ENCODE measurements around the gene ERBB3.

The ERBB3 gene

DNA sequence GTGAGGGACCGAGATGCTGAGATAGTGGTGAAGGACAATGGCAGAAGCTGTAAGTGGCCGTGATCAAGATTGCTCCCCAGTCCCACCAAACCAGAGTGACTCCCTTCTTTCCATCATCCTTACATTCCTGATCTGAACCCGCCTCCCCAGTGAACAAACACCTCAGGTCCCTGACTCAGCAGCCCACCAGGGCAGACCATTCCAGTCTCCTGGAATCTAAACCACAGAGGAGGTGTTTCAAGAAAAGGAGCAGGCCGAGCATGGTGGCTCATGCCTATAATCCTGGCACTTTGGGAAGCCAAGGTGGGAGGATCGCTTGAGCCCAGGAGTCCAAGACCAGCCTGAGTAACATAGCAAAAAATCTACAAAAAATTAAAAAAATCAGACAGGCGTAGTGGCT, 6.6 kb downstream of the ERBB3 start:
- Mint-ChIP-seq H3K27ac (no peak overlapping the region), H3K4me1 (no peaks in the 10 kb centered on the region), H3K36me3 (no peaks in the 10 kb centered on the region), H3K4me3 (no peak overlapping the region), H3K9me3 (no peaks in the 10 kb centered on the region), H3K27me3 (peaks cover 18 to 29% of the 10 kb centered on the region in 2 donors)
- no peak for DNase-seq
- no peak for ATAC-seq (replicated peaks)

DNA sequence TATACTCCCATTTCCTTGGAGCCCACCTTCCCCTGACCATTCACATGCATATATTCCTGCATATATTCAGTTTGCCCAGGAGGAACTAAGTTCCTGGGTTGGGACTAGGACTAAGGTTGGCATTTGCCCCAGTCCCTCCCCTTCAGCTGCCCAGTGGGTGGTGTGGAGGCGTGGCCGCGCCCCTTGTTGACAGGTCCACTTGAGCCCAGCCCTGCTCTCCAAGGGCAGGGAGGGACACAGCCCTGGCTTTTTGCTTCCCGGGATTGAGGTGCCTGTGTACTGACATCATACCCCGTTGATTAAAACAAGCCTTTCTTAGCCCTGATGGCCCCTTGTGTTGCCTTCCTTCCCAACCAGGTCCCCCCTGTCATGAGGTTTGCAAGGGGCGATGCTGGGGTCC, 7.3 kb downstream of the ERBB3 start:
- no peak for ATAC-seq (replicated peaks)
- H3K4me3 Mint-ChIP-seq = no peak overlapping the region
- no peaks in the 10 kb centered on the region for H3K36me3 Mint-ChIP-seq
- no peak overlapping the region for H3K27ac Mint-ChIP-seq
- no peaks in the 10 kb centered on the region for H3K4me1 Mint-ChIP-seq
- no peaks in the 10 kb centered on the region for H3K9me3 Mint-ChIP-seq
- peaks cover 14 to 23% of the 10 kb centered on the region in 2 donors for H3K27me3 Mint-ChIP-seq
- DNase-seq = no peak

DNA sequence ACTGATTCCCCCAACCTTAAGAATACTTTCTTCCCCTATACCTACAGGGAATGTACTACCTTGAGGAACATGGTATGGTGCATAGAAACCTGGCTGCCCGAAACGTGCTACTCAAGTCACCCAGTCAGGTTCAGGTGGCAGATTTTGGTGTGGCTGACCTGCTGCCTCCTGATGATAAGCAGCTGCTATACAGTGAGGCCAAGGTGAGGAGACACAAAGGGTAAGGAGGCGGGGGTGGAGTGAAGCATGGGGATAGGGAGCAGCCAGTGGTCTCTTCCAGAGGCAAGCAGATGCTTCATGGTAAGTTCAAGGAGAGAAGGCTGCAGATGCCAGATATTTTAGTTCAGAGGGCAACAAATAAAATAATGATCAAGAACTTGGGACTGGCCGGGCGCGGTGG, 17.8 kb downstream of the ERBB3 start:
- DNase-seq (no peak), ATAC-seq (replicated peaks) (no peak)
- Mint-ChIP-seq H3K36me3 (no peaks in the 10 kb centered on the region), H3K9me3 (no peaks in the 10 kb centered on the region), H3K27ac (no peak overlapping the region), H3K27me3 (peaks cover 18 to 32% of the 10 kb centered on the region in 2 donors), H3K4me1 (peaks cover 0 to under 1% of the 10 kb centered on the region in 2 donors), H3K4me3 (no peak overlapping the region)

- DNase-seq (no peak), ATAC-seq (replicated peaks) (no peak)
- Mint-ChIP-seq H3K27ac (no peak overlapping the region), H3K4me3 (no peak overlapping the region), H3K9me3 (no peaks in the 10 kb centered on the region), H3K27me3 (peaks cover 15 to 23% of the 10 kb centered on the region in 2 donors), H3K36me3 (no peaks in the 10 kb centered on the region), H3K4me1 (peaks cover 5 to 9% of the 10 kb centered on the region in 2 donors)
Observed at GRCh38 chr12:56098592-56098991, 18.6 kb downstream of the ERBB3 start.

DNA sequence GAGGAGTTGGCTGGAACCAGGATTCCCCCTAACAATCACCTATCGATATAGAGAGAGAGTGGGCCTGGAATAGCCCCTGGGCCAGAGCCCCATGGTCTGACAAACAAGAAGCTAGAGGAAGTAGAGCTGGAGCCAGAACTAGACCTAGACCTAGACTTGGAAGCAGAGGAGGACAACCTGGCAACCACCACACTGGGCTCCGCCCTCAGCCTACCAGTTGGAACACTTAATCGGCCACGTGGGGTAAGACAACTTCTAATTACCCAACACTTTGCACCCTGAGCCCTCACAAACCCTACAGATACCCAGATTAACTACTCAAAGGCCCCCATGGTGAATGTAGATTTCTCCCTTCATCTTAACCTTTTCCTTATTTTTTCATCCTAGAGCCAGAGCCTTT, 19.8 kb downstream of the ERBB3 start:
- H3K27me3 Mint-ChIP-seq = peaks cover 11 to 12% of the 10 kb centered on the region in 2 donors
- no peak overlapping the region for H3K4me3 Mint-ChIP-seq
- no peak for DNase-seq
- H3K27ac Mint-ChIP-seq = no peak overlapping the region
- no peak for ATAC-seq (replicated peaks)
- no peaks in the 10 kb centered on the region for H3K9me3 Mint-ChIP-seq
- peaks cover 10 to 19% of the 10 kb centered on the region in 2 donors for H3K4me1 Mint-ChIP-seq
- H3K36me3 Mint-ChIP-seq = peaks cover 4 to 5% of the 10 kb centered on the region in 2 donors

DNA sequence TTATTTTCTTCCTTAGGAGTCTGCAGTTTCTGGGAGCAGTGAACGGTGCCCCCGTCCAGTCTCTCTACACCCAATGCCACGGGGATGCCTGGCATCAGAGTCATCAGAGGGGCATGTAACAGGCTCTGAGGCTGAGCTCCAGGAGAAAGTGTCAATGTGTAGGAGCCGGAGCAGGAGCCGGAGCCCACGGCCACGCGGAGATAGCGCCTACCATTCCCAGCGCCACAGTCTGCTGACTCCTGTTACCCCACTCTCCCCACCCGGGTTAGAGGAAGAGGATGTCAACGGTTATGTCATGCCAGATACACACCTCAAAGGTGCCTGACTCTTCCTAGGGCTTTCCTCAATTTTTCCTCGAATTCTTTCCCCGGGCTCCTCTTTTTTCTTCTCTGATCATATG, 21.1 kb downstream of the ERBB3 start:
- Mint-ChIP-seq H3K27ac (no peak overlapping the region), H3K4me1 (peaks cover 14 to 28% of the 10 kb centered on the region in 2 donors)

DNA sequence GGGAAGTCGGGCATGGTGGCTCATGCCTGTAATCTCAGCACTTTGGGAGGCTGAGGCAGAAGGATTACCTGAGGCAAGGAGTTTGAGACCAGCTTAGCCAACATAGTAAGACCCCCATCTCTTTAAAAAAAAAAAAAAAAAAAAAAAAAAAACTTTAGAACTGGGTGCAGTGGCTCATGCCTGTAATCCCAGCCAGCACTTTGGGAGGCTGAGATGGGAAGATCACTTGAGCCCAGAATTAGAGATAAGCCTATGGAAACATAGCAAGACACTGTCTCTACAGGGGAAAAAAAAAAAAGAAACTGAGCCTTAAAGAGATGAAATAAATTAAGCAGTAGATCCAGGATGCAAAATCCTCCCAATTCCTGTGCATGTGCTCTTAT, 22.7 kb downstream of the ERBB3 start:
- no peaks in the 10 kb centered on the region for H3K27me3 Mint-ChIP-seq
- H3K36me3 Mint-ChIP-seq = peaks cover 13 to 21% of the 10 kb centered on the region in 2 donors
- no peak for DNase-seq

More for the DNA sequence above, 21.1 kb downstream of the ERBB3 start:
- H3K27me3 Mint-ChIP-seq = peaks cover 4 to 6% of the 10 kb centered on the region in 2 donors
- DNase-seq (no peak), ATAC-seq (replicated peaks) (no peak)
- no peaks in the 10 kb centered on the region for H3K9me3 Mint-ChIP-seq
- no peak overlapping the region for H3K4me3 Mint-ChIP-seq
- peaks cover 6 to 11% of the 10 kb centered on the region in 2 donors for H3K36me3 Mint-ChIP-seq

GRCh38 chr12:56103066-56103711, 23.2 kb downstream of the ERBB3 start:
- H3K27ac Mint-ChIP-seq = no peak overlapping the region
- H3K9me3 Mint-ChIP-seq = no peaks in the 10 kb centered on the region
- H3K27me3 Mint-ChIP-seq = no peaks in the 10 kb centered on the region
- peak overlapping the region; percentile 98 to 100 for H3K4me3 Mint-ChIP-seq
- H3K36me3 Mint-ChIP-seq = peaks cover 13 to 21% of the 10 kb centered on the region in 2 donors
- H3K4me1 Mint-ChIP-seq = peaks cover 22 to 41% of the 10 kb centered on the region in 2 donors
- ATAC-seq (replicated peaks) = no peak
- DNase-seq = no peak

More for the DNA sequence above, 22.7 kb downstream of the ERBB3 start:
- no peak for ATAC-seq (replicated peaks)
- Mint-ChIP-seq H3K27ac (no peak overlapping the region), H3K4me1 (peaks cover 22 to 41% of the 10 kb centered on the region in 2 donors), H3K4me3 (peak overlapping the region in 1 of 2 donors; percentile 5), H3K9me3 (no peaks in the 10 kb centered on the region)

GRCh38 chr12:56103823-56104108, 23.8 kb downstream of the ERBB3 start:
- no peaks in the 10 kb centered on the region for H3K27me3 Mint-ChIP-seq
- DNase-seq (no peak), ATAC-seq (replicated peaks) (no peak)
- peaks cover 13 to 21% of the 10 kb centered on the region in 2 donors for H3K36me3 Mint-ChIP-seq
- H3K4me3 Mint-ChIP-seq = peak overlapping the region; percentile 98 to 100
- H3K4me1 Mint-ChIP-seq = peaks cover 22 to 41% of the 10 kb centered on the region in 2 donors
- no peaks in the 10 kb centered on the region for H3K9me3 Mint-ChIP-seq
- H3K27ac Mint-ChIP-seq = peak overlapping the region; percentile 100

DNA sequence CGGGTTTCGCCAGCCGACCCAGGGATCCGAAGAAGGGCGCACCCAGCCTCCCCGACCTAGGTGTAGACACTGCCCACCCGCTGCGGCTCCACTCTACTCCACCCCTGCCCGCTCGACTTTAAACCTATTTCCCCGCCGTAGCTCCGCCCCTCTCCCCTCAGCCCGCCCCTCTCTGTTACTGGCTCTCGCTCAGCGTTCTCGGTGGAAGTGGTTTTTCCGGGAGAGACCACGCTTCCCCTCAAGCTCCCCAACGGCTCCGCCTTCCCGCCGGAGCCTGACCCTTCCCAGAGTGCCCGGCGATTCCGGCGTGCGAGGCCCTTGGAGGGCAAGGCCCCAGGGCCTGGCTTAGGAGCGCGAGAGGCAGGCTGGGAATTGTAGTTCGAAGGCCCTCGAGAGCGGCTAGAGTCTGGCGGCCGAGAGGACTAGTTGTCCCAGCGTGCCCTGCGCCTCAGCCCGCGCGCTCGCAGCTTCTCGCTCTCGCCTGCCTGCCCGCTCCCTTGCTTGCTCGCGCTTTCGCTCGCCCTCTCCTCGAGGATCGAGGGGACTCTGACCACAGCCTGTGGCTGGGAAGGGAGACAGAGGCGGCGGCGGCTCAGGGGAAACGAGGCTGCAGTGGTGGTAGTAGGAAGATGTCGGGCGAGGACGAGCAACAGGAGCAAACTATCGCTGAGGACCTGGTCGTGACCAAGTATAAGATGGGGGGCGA, 24.3 kb downstream of the ERBB3 start, which contains the start of gene PA2G4:
PA2G4 (plus strand) TSS at position 451 of the 706 bp plus-strand sequence; CDS start at position 630, 179 bp downstream.
- Mint-ChIP-seq H3K4me1 (peaks cover 22 to 41% of the 10 kb centered on the region in 2 donors), H3K9me3 (no peaks in the 10 kb centered on the region), H3K27ac (peak within 1 kb of the TSS; percentile 100), H3K27me3 (no peaks in the 10 kb centered on the region), H3K36me3 (peaks cover 13 to 24% of the 10 kb centered on the region in 2 donors), H3K4me3 (peak within 1 kb of the TSS; percentile 98 to 100)
- DNase-seq (peak; percentile 98), ATAC-seq (replicated peaks) (peak; percentile 95)

DNA sequence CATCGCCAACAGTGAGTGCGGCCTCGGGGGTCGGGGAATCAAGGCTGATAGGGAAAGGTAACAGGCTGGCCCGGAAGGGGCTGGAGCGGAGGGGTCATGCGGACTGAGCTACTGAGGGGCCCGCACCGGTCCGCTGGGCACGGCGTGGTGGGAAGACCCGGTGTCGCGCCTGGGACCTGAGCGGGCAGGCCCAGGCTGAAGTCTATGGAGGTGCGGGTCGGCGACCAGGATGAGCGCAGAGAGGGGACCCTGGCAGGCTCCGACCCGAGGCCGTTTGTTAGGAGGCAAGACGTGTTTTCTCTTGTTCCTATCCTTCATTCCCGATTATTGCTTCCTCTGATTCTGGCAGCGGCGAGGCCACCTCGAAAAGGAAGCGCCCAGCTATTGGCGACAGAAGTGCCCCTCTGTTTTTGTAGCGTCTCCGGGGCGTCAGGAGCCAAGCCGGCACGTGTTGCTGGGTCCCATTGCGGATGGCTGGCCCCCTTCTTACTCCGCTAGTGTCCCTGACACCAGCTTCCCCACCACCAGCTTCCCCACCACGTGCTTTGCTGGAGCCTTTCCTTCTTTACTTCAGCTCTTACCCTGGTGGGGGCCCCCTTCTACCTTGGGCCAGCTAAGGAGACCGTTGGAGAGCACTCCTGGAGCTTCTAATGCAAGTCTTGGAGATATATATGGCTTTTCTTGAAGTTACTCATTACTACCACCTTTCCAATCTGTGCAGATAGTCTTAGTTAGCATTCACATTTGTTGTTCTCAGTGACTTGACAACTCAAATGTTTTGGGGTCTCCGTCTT, 25.0 kb downstream of the ERBB3 start:
- DNase-seq = no peak
- peak; percentile 22 to 23 for ATAC-seq (replicated peaks)
- Mint-ChIP-seq H3K4me1 (peaks cover 22 to 41% of the 10 kb centered on the region in 2 donors), H3K27ac (peak overlapping the region; percentile 100), H3K9me3 (no peaks in the 10 kb centered on the region), H3K36me3 (peaks cover 15 to 26% of the 10 kb centered on the region in 2 donors), H3K27me3 (no peaks in the 10 kb centered on the region), H3K4me3 (peak overlapping the region; percentile 98 to 100)

DNA sequence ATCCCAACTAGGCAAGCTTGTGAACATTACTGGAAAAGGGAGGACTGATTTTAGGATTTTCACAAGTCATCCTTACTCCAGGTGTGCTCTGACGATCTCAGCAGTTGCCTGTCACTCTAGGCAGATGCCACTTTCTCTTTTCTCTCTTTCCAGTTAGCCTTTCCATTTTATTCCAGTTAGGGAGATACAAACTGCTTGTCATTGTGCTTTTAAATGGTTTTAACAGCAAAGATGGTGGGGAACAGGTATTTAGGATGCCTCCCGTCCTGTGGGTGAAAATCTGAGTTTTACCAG, 25.6 kb downstream of the ERBB3 start:
- peak overlapping the region; percentile 100 for H3K27ac Mint-ChIP-seq
- no peaks in the 10 kb centered on the region for H3K9me3 Mint-ChIP-seq
- H3K4me1 Mint-ChIP-seq = peaks cover 22 to 41% of the 10 kb centered on the region in 2 donors
- DNase-seq = no peak
- peaks cover 20 to 32% of the 10 kb centered on the region in 2 donors for H3K36me3 Mint-ChIP-seq
- H3K4me3 Mint-ChIP-seq = peak overlapping the region; percentile 98 to 100
- ATAC-seq (replicated peaks) = no peak
- no peaks in the 10 kb centered on the region for H3K27me3 Mint-ChIP-seq

DNA sequence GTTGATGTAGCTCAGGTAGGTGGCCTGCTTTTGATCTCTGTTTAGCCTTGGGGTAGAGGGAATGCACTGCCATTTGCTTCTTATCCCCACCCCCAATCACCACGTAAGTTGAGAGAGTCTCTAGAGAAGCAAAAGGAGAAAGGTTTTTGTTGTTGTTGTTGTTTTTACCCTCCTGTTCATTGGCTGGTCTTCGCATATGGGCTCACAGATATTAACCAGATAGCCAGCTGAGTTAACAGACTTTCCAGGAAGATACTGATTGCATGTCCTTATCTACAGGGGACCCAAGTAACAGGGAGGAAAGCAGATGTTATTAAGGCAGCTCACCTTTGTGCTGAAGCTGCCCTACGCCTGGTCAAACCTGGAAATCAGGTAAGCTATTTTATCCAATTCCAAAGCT, 27.3 kb downstream of the ERBB3 start:
- ATAC-seq (replicated peaks) = no peak
- H3K4me3 Mint-ChIP-seq = no peak overlapping the region
- peaks cover 26 to 44% of the 10 kb centered on the region in 2 donors for H3K36me3 Mint-ChIP-seq
- peaks cover 22 to 41% of the 10 kb centered on the region in 2 donors for H3K4me1 Mint-ChIP-seq
- no peaks in the 10 kb centered on the region for H3K27me3 Mint-ChIP-seq
- DNase-seq = no peak
- H3K27ac Mint-ChIP-seq = no peak overlapping the region
- no peaks in the 10 kb centered on the region for H3K9me3 Mint-ChIP-seq

GRCh38 chr12:56110571-56110970, 30.6 kb downstream of the ERBB3 start:
- no peak overlapping the region for H3K27ac Mint-ChIP-seq
- no peaks in the 10 kb centered on the region for H3K9me3 Mint-ChIP-seq
- DNase-seq = no peak
- H3K27me3 Mint-ChIP-seq = no peaks in the 10 kb centered on the region
- peaks cover 34 to 54% of the 10 kb centered on the region in 2 donors for H3K36me3 Mint-ChIP-seq
- peaks cover 17 to 28% of the 10 kb centered on the region in 2 donors for H3K4me1 Mint-ChIP-seq
- ATAC-seq (replicated peaks) = no peak
- no peak overlapping the region for H3K4me3 Mint-ChIP-seq
